Testis (tissue), 3 donors: ENCODE measurements around the gene UFSP2. TPM values are rescaled to one million over a fixed set of nuclear protein-coding genes. Genes with fewer than 3 reads are reported as not detected.
A peak's percentile ranks its signal among the peaks of the same experiment; 100 is the strongest.

ENCODE experiments used
- DNase-seq: peaks from one replicate; pipeline ENCODE4 v3.0.0-alpha.2; 2019
- H3K27ac ChIP-seq, 2 donors: fragments of 200-600 bp; sonication (generic); one replicate each; pipeline ENCODE4 v1.5.1; 2019
- H3K27me3 ChIP-seq: fragments of 200-600 bp; sonication (generic); one replicate; pipeline ENCODE4 v1.5.1; 2019
- H3K36me3 ChIP-seq: fragments of 200-600 bp; sonication (generic); one replicate; pipeline ENCODE4 v1.5.1; 2017; ENCODE audit warnings: low read depth; ENCODE audit errors: missing control alignments
- H3K4me1 ChIP-seq: fragments of 200-600 bp; sonication (generic); one replicate; pipeline ENCODE4 v1.5.1; 2019
- H3K4me3 ChIP-seq, 2 donors: fragments of 200-600 bp; sonication (generic); one replicate each; pipeline ENCODE4 v1.5.1; 2017 to 2019
- H3K9me3 ChIP-seq: fragments of 200-600 bp; sonication (generic); one replicate; pipeline ENCODE4 v1.5.1; 2017
- CTCF ChIP-seq, 3 experiments: fragments of 450-650 bp in 2 of 3; fragments of 200-600 bp in 1 of 3; sonication (generic) in 1 of 3; IDR thresholded peaks; one replicate each; pipeline ENCODE4 v1.5.1; 2016 to 2019; ENCODE audit warnings: antibody characterized with exemption in 3 of 3, mild to moderate bottlenecking in 2 of 3, moderate library complexity in 1 of 3
- POLR2A ChIP-seq: fragments of 450-650 bp; IDR thresholded peaks from one replicate; pipeline ENCODE4 v1.6.1; 2017; ENCODE audit warnings: antibody characterized with exemption, mild to moderate bottlenecking, moderate library complexity
- WGBS, 2 donors: methylation state at CpG; one replicate each; pipeline ENCODE4 v1.1.5; 2018; 5-methylcytosine and 5-hydroxymethylcytosine counted together
- intact Hi-C: fragments of 100-400 bp; cut with DNase I; formaldehyde crosslinking; loops from one replicate; pipeline ENCODE4 v1.15.1; 2023; ENCODE audit warnings: low total_unique reads
- polyA plus RNA-seq: library from polyadenylated mRNA; stranded (reverse); fragments of 350-450 nt; fragmentation: Illumina TruSeq; extraction: RNeasy Lipid Tissue Mini Kit (QIAGEN cat#74804); gene quantifications from one replicate; pipeline ENCODE4 v1.2.3, GENCODE V29; 2014; ENCODE audit warnings: low read depth, low replicate concordance; ENCODE audit not compliant: insufficient read depth
- total RNA-seq, 2 donors: library from RNA; depleted of rRNA; stranded (reverse); fragments of >200 nt; gene quantifications; one replicate each; pipeline ENCODE4 v1.2.3, GENCODE V29; 2016

The UFSP2 gene
- total and polyA plus RNA-seq, 3 donors from 2014 or later = 64.1 to 73.0 (median 71.3) TPM

DNA sequence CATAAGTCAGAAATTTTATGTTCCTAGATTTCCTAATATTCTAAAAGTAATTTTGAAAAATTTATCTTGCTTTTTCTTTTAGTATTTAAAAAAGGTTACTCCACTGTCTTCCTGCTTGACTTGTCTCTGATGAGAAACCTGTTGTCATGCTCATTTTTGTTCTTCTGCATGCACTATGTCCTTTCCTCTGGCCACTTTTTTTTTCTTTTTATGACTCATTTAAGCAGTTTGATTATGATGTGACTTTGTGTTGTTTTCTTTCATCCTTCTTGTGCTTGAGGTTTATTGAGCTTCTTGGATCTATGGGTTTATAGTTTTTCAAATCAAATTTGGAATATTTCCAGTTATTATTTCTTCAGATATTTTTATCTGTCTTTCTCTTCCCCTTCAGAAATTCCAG lies 12.0 kb upstream of the UFSP2 start:
- DNase-seq = no peak
- Histone ChIP-seq H3K4me1 (no peaks in the 10 kb centered on the region), H3K36me3 (no peaks in the 10 kb centered on the region), H3K27ac (no peak overlapping the region), H3K9me3 (no peaks in the 10 kb centered on the region), H3K27me3 (no peaks in the 10 kb centered on the region), H3K4me3 (no peak overlapping the region)
- TF ChIP-seq CTCF (IDR thresholded peaks at IDR 0.05) = no peak
- no peak for TF ChIP-seq POLR2A
- intact Hi-C loops = no loop called here

GRCh38 chr4:185435466-185435865 lies 9.7 kb upstream of the UFSP2 start:
- DNase-seq = no peak
- Histone ChIP-seq H3K27ac (no peak overlapping the region), H3K27me3 (no peaks in the 10 kb centered on the region), H3K4me1 (no peaks in the 10 kb centered on the region), H3K4me3 (no peak overlapping the region), H3K36me3 (no peaks in the 10 kb centered on the region), H3K9me3 (no peaks in the 10 kb centered on the region)
- intact Hi-C loops = no loop called here
- TF ChIP-seq POLR2A (no peak), CTCF (IDR thresholded peaks at IDR 0.05) (no peak)

DNA sequence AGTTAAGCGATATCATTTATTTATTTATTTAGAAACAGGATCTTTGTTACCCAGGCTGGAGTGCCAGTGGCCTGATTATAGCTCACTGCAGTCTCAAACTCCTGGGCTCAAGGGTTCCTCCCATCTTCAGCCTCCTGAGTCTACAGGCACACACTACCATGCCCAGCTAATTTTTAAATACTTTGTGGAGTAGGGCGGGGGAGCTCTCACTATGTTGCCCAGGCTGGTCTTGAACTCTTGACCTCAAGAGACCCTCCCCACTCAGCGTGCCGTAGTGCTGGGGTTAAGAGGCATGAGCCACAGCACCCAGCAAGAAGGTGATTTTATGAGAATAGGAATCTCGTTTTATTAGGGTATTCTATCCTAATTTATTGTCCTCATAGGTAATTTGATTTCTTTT lies 3.9 kb upstream of the UFSP2 start:
- Histone ChIP-seq H3K27ac (no peak overlapping the region), H3K9me3 (no peaks in the 10 kb centered on the region), H3K27me3 (no peaks in the 10 kb centered on the region), H3K36me3 (no peaks in the 10 kb centered on the region), H3K4me3 (no peak overlapping the region), H3K4me1 (peaks cover 3% of the 10 kb centered on the region)
- DNase-seq = no peak
- intact Hi-C loops = no loop called here
- 54 to 67% methylated on average over 5 of the region's 5 CpGs for WGBS, 2 donors
- no peak for TF ChIP-seq POLR2A
- TF ChIP-seq CTCF (IDR thresholded peaks at IDR 0.05) = no peak

- WGBS, 2 donors = 64 to 72% methylated on average over 22 of the region's 22 CpGs
- DNase-seq = no peak
- peaks cover 18% of the 10 kb centered on the region for H3K4me1 ChIP-seq
- TF ChIP-seq POLR2A (no peak), CTCF (IDR thresholded peaks at IDR 0.05) (no peak)
- H3K9me3 ChIP-seq = no peaks in the 10 kb centered on the region
- no peaks in the 10 kb centered on the region for H3K27me3 ChIP-seq
- intact Hi-C loops = no loop called here
- H3K4me3 ChIP-seq = peak overlapping the region; percentile 0 to 18
- H3K36me3 ChIP-seq = no peaks in the 10 kb centered on the region
- H3K27ac ChIP-seq = no peak overlapping the region
Measured at GRCh38 chr4:185426960-185427688, 1.4 kb upstream of the UFSP2 start.
